SIG-M5 treated with dmso at 0.1 percent for 504 hours (cell line): Measurements from ENCODE around the gene SOX14.

Experiments used
- DNase-seq: peaks from one replicate; lab custom pipeline; 2025; ENCODE audit not compliant: unreplicated experiment; lab: John Stamatoyannopoulos, UW

SOX14 gene

DNA sequence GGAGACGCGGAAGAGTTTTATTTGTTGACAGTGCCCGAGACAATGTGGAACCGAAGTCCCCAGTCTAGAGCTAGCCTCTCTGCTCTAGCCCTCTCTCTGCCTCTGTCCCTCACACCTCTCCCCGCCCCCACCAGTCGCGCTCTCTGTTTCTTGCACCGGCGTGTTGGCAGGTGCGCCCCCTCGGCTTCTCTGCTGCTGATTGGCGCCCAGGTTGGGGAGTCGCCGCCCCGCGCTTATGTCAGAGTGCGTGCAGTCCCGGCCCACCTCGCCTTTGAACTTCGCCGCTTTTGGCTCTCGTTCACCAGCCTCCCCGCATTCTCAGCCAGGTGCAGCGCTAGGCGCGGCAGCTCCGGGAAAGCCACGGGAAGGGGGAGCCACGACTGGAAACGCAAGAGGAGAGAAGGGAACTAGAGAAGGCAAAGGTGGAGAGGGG is at the start of gene SOX14:
Gene SOX14, plus strand, starts transcription at position 315 of the 433 bp plus-strand sequence. CDS start 470 bp downstream, outside the sequence.
- DNase-seq: no peak

DNA sequence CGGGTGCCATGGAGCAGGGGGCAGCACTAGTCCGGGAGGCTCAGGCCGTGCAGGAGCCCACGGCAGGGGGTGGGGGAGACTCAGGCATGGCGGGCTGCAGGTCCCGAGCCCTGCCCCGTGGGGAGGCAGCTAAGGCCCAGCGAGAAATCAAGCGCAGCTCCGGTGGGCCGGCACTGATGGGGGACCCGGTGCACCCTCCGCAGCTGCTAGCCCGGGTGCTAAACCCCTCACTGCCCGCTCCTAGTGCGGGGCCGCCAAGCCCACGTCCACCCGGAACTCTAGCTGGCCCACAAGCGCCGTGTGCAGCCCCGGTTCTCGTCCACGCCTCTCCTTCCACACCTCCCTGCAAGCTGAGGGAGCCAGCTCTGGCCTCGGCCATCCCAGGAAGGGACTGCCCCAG is 49.6 kb upstream of the SOX14 start:
- no peak for DNase-seq

DNA sequence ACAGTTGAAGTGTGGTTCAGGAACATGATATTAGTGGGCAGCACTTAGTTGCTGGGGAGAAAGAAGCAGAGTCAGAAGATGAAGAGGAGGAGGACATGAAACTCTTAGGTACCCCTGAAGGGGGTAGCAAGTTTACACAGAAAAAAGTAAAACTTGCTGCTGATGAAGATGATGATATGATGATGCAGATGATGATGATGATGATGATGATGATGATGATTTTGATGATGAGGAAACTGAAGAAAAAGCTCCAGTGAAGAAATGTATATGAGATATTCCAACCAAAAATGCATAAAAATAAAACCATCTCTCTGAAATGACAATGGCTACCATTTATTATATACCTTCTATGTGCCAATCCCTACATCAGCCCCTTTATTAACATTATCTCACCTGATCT is 39.9 kb upstream of the SOX14 start:
- no peak for DNase-seq

DNA sequence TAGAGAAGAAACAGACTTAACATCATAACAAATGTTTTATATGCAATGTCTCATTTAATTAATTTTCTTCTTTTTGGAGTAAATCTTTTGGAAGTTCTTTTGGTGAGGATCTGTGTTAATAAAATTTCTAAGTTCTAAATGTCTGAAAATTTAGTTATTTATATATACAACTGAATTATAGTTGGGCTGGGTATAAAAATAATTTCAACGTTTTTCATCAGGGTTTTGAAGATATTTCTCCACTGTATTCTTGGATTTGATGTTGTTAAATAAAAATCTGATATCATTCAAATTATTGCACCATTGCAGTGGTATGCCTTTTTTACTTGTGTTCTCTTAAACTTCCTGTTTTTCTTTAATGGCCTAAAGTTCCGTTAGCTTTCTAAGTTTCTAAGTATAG is 26.9 kb upstream of the SOX14 start:
- DNase-seq: no peak

DNA sequence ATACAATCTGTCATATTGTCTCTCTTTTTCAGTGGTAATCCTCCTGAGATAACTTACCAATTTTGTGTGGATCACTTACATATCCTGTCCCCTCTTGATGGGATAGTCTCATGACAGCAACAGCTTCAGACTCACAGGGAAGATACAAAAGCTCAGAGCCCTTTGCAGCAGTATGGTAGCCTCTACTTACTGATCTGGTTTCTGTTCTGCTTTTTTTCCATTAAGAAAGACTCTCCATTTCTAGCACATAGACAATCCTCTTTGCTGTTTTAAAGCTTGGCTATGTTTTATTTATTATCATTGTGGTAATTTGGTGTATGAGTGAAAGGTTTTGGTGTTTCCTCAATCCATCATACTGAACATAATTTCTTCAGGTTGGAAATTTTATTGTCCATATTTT is 25.4 kb upstream of the SOX14 start:
- peak; percentile 11 for DNase-seq

DNA sequence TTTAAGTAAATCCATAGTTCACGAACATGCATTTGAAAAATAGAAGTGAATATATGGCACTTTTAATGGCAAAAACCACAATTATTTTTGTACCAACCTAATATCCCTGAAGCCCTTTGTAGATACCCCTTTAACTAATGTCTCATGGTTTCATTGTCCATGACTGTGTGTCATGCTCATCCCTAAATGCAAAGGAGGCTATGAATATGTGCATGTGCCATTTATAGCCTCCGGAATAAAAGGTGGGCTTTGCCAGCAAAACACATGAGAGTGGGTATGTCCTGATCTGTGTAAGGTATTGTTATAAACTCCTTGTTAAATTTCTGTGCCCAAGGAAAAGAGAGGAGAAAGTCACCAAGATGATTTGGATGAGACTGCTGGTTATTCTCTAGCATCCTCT is 20.5 kb upstream of the SOX14 start:
- DNase-seq: no peak

DNA sequence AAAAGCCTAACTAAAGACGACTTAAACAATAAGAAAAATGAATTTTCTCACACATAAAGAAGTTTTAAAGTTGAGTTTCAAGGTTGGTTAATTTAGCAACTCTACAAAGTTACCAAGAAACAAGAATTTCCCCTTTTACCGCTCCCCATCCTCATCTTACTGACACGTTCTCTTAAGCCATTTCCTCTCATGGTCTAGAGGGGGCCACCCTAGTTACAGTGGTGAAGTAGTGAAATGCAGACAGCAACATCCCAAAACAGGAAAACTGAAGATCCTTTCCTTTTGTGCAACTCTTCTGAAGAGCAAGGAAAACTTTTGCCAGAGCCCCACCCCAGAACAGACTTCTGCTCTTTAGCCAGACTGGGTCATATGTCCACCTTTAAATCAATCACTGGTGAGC is 17.3 kb upstream of the SOX14 start:
- no peak for DNase-seq

DNA sequence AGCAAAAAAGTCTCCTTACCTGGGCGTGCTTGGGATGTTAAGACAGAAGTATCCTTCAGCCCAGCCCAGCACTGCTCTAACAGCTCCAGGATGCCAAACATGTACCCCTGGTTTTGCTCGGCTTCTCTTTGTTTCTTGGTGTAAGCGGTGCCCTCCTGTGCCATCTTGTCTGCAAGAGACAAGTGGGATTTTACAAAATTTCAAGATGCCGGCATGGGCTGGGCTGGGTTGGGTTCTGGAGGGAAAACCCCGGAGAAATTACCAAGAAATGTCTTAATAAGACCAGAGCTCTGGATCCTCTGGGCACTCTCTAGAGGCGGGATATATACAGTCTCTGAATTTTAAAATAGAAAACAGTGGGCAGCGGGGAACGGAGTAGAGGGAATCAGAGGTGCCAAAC is 4.6 kb upstream of the SOX14 start:
- no peak for DNase-seq

DNA sequence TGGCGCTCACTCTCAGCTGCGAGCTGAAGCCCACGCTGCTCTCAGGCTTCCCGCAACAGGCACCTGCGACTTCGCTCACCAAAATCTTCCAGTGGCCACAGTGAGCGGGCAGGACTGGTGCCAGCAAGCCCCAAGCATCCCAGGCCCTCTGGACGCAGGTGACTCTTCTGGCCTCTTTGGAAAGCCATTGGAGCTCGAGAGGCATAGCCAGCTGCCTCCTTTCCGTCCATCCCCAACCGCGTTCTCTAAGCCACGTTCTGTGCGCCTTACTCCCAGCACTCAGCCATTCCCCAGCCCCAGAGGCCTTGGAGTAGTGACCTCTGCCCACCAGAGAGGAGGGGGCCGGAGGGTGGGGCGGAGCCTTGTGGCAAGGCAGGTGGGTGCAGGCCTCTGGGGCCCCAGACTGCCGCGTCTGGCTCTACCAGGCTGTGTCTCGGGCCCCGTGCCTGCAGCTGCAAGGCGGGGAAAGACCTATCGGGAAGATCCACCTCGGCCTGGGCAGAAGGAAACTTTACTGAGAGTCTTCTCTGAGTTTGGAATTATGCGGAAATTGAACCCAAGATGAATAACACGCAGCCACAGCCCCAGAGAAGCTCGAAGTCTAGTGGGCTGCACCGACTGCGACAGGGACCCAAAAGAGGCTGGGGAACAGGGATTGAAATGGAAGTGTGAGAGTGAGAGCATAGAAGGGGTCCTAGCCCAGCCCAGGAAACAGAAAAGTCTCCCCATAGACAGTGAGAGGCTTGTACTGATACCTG is 3.6 kb upstream of the SOX14 start:
- no peak for DNase-seq

DNA sequence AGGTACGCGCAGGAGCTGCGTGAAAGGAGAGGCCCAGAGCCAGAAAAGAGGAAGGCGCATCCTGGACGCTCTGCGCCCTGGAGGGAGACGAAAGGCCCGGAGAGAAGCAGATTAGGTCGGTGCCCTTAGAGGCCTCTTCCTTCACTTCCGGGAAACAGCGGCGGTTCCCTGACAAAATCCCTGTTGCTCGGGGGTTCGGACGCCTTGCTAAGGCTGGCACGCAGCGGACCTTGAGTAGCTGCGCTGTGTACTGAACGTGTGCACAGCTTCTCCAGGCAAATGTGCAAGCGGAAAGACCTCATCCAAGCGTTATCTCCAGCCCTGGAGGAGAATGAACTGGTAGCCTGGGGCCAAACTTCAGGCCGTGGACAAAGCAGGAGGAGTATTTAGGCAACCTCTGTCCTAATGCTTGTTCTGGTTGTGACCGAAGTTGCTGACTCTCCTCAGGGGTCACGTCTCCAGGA is 3.0 kb upstream of the SOX14 start:
- DNase-seq: no peak

DNA sequence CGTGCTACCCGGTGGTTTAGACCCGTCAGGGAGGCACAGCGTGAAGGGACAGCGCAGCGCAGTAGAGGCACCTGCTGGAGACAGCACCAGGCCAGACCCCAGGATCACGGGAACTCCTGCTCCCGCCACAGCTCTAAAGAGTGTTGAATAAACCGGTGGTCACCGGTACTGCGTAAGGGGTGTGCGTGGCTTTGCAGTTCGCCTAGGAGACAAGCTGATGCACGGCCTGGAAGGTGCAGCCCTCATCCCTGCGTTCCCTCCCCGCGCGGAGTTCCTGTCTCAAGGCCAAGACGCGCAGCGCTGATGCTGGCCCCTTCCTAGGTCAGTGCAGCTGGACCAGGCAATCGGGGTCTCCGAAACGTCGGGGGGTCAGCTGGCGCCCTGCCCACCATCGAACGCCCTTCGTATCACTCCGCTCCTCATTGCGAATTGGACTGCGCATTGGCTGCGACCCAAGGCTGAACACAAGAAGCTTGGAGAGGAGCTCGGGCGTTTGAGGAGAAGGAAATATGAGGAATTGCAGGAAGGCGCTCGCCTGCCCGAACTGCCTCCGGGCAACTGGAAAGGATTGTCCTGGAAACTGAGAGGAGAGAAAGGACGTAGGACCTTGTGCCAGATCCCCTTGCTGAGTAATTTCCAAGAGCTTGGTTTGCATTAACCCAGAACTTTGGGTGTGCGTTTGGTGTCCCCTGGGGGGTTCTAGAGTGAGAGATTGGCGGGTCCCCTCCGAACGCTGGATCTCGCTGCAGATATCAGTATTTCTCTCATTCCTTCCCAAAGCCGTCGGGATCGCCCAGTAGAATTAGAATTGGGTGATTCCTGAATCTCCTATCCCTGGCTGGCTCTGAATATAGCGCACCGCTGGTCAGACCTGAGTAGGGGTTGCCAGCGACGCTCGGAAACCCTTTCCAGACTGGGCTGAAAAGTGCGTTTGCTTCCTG is 2.3 kb upstream of the SOX14 start:
- DNase-seq: no peak

DNA sequence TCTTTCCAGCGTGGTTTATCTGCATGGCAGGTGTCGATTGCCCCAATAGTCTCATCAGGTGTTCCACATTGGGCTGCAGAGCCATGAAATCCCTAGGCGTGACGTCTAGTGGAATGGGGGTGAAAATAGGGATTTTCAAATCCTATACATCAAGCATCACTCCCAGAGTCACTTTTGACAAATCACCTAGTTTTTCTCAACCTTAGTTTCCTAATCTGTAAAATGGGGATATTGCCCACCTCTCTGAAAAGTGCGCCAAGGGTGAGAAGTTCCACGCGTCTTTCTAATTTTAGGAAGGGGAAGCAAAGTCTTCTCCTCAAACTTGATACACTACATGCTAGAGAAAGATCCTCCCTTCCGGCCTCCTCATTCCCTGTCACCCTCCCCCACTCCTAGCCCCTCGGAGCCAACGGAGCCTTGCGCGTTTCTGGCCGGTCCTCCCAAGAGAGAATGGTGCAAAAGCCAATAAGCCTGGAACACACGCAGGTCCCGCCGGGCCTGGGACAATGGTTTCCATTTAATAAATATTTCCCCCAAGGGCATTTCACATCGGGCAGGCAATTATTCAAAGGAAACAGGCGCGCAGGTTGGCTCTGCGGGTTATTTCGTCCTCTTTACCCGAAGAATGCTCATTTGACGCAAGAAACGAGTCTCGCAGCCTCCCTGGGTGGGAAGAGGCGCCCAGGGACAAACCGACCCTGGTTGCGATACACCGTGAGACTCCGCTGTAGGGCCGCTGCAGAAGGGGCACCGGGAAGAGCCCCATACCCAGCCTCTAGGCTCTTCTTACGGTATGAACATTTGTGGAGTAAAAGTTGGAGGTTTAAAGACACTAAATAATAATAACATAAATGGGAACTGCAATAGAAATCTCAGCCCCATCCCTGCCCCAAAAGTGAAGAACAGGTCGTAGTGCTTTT is 1.2 kb upstream of the SOX14 start:
- DNase-seq: no peak

DNA sequence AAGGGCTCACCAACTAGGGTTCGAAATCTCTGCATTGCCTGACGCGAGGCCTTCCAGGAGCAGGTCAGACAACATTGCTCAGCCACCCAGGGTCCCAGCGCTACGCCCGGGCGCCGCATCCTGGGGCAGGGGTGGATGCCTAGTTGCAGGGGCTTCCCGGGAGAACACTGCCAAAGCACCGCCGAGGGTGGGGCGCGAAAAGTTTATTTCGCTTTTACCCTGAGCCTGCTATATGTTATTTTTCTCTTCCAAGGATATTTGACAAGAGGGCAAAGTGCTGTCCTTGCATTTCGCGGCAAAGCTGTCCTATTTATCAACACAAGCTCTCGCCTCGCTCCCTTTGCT is 549 bp upstream of the SOX14 start:
- no peak for DNase-seq

DNA sequence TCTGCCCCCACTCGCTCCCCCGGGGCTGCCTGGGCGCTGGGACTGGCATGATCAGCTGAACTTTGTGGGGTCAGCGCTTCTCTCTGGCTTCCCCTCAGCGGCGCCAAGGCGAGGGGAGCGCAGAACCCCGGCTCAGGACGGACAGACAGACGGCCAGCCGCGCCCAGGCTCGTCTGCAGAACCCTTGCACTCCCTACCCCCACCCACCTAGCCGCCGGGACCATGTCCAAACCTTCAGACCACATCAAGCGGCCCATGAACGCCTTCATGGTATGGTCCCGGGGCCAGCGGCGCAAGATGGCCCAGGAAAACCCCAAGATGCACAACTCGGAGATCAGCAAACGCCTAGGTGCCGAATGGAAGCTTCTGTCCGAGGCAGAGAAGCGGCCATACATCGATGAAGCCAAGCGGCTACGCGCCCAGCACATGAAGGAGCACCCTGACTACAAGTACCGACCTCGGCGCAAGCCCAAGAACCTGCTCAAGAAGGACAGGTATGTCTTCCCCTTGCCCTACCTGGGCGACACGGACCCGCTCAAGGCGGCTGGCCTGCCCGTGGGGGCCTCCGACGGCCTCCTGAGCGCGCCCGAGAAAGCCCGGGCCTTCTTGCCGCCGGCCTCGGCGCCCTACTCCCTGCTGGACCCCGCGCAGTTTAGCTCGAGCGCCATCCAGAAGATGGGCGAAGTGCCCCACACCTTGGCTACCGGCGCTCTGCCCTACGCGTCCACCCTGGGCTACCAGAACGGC is 621 bp downstream of the SOX14 start:
- no peak for DNase-seq

DNA sequence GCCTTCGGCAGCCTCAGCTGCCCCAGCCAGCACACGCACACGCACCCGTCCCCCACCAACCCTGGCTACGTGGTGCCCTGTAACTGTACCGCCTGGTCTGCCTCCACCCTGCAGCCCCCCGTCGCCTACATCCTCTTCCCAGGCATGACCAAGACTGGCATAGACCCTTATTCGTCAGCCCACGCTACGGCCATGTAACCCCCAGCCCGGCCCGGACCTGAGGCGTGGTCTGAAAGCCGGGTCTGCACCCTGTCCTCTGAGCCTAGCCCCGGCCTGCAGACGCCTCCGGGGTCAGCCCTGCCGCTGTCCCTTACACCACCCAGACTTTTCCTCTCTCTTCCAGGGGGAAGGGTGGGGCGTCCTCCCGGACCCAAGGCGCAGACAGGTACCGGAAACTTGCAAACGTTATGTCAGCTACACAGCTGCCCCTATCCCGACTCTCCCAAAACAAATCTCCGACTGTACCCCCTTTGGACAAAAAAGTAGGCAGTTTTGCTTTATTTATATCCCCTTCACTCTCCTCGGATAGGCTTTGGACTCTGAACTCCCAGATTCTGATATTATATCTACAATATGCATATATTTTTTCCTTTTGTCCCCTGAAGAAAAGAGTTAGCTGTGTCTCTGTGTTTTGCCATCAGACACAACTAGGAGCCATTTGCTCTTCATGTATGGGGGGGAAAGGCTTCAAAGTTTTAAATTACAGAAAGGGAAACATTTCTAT is 1.4 kb downstream of the SOX14 start:
- DNase-seq: no peak

DNA sequence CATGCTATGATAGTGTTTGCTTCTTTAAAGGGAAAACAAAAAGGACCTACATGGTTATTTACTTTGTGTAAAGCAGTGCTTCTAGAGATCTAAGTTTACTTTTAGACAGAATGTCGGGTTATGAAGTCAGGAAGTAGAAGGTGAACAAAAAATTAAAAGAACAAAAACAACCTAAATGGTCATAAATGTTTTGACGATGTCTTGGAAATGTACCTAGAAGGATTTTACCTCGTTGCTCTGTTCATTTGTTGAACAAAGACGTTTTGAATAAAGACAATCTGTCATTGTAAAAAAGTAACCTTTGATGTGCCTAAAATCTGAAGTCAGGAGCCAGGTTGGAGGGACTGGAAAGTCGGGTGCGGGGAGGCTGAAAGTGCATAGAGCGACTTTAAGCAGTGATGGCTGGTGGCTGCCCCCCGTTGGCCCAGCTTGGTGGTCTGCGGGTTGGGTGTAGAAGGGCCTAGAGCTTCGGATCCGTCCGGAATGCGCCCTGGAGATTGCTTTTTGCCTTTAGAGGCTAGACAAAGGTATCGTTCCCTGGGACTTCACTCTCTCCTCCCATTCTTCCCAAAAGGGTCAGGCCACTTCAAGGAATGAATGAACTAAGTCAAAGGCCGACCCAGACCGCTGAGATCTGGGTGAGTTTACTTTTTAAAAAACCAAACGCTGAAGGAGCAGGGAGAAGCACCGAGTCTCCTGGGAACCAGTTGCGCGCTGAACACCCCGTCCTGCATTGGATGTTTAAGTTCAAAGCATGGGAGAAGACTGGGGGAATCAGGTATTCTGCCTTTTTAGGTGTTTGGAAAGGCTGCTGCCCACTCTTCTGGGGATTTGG is 2.1 kb downstream of the SOX14 start:
- no peak for DNase-seq

DNA sequence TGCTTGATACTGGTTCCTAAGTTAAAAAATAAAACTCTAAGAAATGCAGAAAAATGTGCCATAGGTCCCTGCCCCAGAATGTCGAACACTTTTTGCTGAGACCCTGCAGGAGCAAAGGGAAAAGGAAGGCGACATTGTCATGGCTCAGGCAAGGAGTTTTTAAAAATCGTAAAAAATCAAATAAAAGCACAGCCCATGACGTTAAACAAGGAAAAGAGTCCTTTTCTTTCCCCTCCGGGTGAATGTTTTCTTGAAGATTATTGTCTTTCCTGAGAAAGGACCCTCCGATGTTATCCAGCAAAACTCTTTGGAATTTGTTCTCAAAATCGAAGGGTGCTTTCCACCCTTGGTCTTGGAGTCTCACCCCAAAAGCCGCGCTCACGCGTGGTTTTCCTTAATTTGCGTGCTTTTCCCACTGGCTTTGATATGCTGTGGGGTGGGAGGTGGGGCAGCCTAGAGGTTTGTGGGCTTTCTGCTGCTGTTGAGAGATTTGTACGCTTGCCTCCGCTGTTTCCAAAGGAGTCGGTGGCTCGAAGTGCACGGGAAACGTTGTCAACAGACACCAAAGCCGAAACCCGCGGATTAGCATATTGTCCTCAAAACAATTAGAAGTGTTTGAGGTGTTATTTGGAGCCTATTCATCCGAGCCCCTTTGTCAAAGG is 2.9 kb downstream of the SOX14 start:
- DNase-seq: no peak
